ENCODE measurements around the gene ZFP57. TPM values are rescaled to one million over a fixed set of nuclear protein-coding genes. Genes with fewer than 3 reads are reported as not detected.
"Not testable (repeated sequence)": the region's sequence is repeated elsewhere in the genome, so short reads cannot be mapped to it uniquely, and the experiment has no call there.

Gene ZFP57
- total and polyA plus RNA-seq, 2 experiments from 2014 or later = 3.5 to 4.9 TPM

GRCh38 chr6:29666826-29667130 lies 14.2 kb downstream of the ZFP57 start:
- no peaks in the 10 kb centered on the region for H3K9me3 ChIP-seq (ENCODE audit: low read depth)
- H3K4me3 ChIP-seq = no peak overlapping the region
- TF ChIP-seq CTCF (IDR thresholded peaks at IDR 0.05; ENCODE audit: low read depth, low read length) = no peak
- DNase-seq (ENCODE audit: low read depth in 1 of 2, low spot score in 1 of 2) = no peak
- H3K4me1 ChIP-seq (ENCODE audit: low read depth) = peaks cover 33% of the 10 kb centered on the region
- no peaks in the 10 kb centered on the region for H3K27me3 ChIP-seq
- peak overlapping the region; percentile 92 for H3K27ac ChIP-seq
- no peaks in the 10 kb centered on the region for H3K36me3 ChIP-seq

GRCh38 chr6:29665942-29666825 lies 14.8 kb downstream of the ZFP57 start:
- Histone ChIP-seq H3K4me3 (no peak overlapping the region), H3K27ac (peak overlapping the region; percentile 92)

GRCh38 chr6:29663300-29664042 lies 17.5 kb downstream of the ZFP57 start:
- Histone ChIP-seq H3K9me3 (ENCODE audit: low read depth) (no peaks in the 10 kb centered on the region), H3K27me3 (no peaks in the 10 kb centered on the region), H3K4me1 (ENCODE audit: low read depth) (peaks cover 34% of the 10 kb centered on the region), H3K27ac (peak overlapping the region; percentile 51), H3K4me3 (no peak overlapping the region), H3K36me3 (no peaks in the 10 kb centered on the region)
- no peak for DNase-seq (ENCODE audit: low read depth in 1 of 2, low spot score in 1 of 2)
- no peak for TF ChIP-seq CTCF (IDR thresholded peaks at IDR 0.05; ENCODE audit: low read depth, low read length)

More at GRCh38 chr6:29665942-29666825, 14.8 kb downstream of the ZFP57 start:
- Histone ChIP-seq H3K4me1 (ENCODE audit: low read depth) (peaks cover 34% of the 10 kb centered on the region), H3K27me3 (no peaks in the 10 kb centered on the region), H3K36me3 (no peaks in the 10 kb centered on the region), H3K9me3 (ENCODE audit: low read depth) (no peaks in the 10 kb centered on the region)
- peak in 1 of 2 donors; percentile 90 for DNase-seq (ENCODE audit: low read depth in 1 of 2, low spot score in 1 of 2)
- no peak for TF ChIP-seq CTCF (IDR thresholded peaks at IDR 0.05; ENCODE audit: low read depth, low read length)

GRCh38 chr6:29661502-29662141 lies 19.3 kb downstream of the ZFP57 start:
- H3K36me3 ChIP-seq; H3K27me3 ChIP-seq; H3K4me3 ChIP-seq; DNase-seq (ENCODE audit: low read depth in 1 of 2, low spot score in 1 of 2); H3K9me3 ChIP-seq (ENCODE audit: low read depth): not testable (repeated sequence)
- Histone ChIP-seq H3K27ac (peak overlapping the region; percentile 50), H3K4me1 (ENCODE audit: low read depth) (peaks cover 26% of the 10 kb centered on the region)

- no peak for DNase-seq (ENCODE audit: low read depth in 1 of 2, low spot score in 1 of 2)
- H3K9me3 ChIP-seq (ENCODE audit: low read depth) = no peaks in the 10 kb centered on the region
Observed at GRCh38 chr6:29661071-29661470, 19.9 kb downstream of the ZFP57 start.

More at GRCh38 chr6:29661071-29661470, 19.9 kb downstream of the ZFP57 start:
- Histone ChIP-seq H3K36me3 (no peaks in the 10 kb centered on the region), H3K4me1 (ENCODE audit: low read depth) (peaks cover 26% of the 10 kb centered on the region), H3K27ac (peak overlapping the region; percentile 50), H3K27me3 (no peaks in the 10 kb centered on the region), H3K4me3 (no peak overlapping the region)
- TF ChIP-seq CTCF (IDR thresholded peaks at IDR 0.05; ENCODE audit: low read depth, low read length) = no peak
